AG09319 (cell line): ENCODE data around the gene SRSF11.

Source experiments
- DNase-seq: peaks from one replicate; pipeline ENCODE4 v3.0.0-alpha.2; 2010; ENCODE audit warnings: low read depth; ENCODE audit errors: extremely low read depth
- TF ChIP-seq, protein P1 (sequence below): IDR thresholded peaks from 2 replicates; pipeline ENCODE4 v1.5.1; 2011; ENCODE audit warnings: low read depth, mild to moderate bottlenecking, inconsistent platforms, low read length, moderate library complexity

Gene SRSF11

DNA sequence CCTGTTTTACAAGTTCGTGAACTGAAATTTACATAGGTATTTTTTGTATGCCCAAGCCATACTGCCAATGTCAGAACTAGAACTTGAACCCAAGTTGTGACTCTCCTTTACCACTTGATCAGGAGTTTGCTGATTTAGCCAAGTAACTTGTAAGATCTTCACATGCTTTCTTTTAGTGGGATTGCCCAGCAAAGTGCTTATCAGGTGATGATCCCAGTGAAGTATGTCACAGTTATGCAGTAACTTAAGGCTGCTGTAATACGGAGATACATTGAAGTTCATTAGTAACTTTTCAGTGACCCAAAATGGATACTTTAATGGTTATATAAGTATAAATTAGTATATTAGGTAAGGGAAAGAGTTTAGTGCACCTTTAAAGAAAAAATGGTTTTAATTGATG, 3.8 kb downstream of the SRSF11 start:
- TF ChIP-seq, protein P1, sequence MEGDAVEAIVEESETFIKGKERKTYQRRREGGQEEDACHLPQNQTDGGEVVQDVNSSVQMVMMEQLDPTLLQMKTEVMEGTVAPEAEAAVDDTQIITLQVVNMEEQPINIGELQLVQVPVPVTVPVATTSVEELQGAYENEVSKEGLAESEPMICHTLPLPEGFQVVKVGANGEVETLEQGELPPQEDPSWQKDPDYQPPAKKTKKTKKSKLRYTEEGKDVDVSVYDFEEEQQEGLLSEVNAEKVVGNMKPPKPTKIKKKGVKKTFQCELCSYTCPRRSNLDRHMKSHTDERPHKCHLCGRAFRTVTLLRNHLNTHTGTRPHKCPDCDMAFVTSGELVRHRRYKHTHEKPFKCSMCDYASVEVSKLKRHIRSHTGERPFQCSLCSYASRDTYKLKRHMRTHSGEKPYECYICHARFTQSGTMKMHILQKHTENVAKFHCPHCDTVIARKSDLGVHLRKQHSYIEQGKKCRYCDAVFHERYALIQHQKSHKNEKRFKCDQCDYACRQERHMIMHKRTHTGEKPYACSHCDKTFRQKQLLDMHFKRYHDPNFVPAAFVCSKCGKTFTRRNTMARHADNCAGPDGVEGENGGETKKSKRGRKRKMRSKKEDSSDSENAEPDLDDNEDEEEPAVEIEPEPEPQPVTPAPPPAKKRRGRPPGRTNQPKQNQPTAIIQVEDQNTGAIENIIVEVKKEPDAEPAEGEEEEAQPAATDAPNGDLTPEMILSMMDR, result no peak
- no peak for DNase-seq

DNA sequence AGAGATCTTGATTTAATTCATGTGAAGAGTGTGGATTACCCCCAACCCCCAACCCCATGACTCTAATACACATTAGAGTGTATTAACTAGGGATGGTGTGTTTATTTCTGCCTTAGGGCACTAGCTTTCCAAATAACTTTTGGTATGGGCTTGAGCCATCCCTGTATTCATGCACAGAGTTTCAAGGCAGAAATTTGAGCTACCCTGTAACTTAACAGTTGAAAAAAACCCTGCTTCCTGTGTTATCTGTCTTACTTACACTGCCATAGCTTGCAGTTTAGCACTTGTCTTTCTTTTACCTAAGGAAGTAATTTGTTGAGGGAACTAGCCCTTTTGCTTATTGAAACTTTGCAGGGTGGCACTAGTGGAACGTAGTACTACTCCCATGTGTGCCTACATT, 6.3 kb downstream of the SRSF11 start:
- TF ChIP-seq, protein P1, result no peak
- no peak for DNase-seq

DNA sequence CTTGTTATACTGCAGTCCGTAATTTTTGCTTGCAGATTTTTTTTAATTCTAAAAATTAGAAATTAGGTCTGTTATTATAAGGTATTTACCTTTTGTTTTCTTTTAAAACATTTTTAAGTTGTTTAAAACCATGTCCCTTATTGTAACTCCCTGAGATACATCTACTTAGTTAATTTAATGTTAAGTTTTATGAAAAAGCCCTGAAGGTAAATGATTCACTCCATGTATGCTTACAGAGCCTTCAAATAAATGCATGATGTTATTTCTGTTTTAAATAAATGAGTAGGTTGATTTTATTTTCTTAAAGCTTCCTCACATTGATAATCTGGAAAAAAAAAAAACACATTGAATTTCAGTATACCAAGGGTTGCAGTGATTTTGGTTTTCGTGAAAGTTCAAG, 7.5 kb downstream of the SRSF11 start:
- TF ChIP-seq, protein P1, result no peak

DNA sequence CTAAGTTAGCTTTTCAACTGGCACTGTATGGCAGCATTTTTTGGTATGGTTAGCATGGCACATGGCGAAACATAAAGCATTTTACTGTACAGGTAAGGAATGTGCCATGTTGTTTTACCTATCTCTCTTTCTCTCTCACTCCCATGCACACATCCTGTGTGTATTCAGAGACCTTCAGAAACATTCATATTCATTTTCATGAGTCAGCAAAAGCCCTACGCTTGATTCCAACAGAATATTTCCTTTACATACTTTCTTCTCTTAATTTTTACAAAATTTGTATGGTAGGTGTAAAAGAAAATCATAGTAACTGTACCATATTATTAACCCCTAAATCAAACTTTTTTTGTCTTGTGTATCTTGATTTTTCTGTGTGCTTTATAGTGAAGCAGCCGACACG, 10.3 kb downstream of the SRSF11 start:
- no peak for DNase-seq
- TF ChIP-seq, protein P1, result no peak

More for the DNA sequence above, 7.5 kb downstream of the SRSF11 start:
- DNase-seq, result no peak

DNA sequence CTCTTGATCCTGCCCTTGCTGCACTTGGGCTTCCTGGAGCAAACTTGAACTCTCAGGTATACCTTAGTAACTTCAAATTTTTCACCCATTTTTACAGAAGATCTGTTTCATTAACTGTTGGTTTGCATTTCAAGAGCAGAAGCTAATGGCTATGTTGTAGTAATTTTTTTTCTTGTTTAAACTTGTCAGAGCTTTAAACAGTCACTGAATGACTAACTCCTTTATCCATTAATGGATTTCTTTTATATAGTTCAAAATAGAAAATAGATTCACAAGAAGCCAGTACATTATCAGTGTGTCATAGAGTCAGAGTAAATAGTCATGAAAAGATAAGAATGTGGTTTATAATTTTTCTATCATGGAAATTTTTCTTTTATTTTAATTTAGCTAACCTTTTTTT, 13.6 kb downstream of the SRSF11 start:
- TF ChIP-seq, protein P1, result no peak
- DNase-seq, result no peak

DNA sequence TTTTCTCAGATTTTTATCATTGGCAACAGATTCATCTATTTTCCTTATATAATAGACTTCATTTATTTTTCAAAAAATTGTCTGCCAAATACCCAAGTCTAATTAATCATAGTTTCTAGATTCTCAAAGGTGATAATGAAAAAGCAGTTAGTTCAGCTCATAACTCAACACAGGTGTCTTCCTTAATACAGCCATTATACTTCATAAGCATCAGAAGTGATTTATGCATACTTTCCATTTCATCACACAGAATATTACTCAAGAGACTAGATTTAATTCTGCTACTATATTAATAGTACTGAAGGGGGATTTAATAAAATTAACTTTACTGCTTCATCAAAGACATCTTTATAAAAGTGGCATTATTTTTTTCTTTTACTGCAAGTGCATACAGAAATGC, 18.8 kb downstream of the SRSF11 start:
- TF ChIP-seq, protein P1, result no peak
- no peak for DNase-seq

DNA sequence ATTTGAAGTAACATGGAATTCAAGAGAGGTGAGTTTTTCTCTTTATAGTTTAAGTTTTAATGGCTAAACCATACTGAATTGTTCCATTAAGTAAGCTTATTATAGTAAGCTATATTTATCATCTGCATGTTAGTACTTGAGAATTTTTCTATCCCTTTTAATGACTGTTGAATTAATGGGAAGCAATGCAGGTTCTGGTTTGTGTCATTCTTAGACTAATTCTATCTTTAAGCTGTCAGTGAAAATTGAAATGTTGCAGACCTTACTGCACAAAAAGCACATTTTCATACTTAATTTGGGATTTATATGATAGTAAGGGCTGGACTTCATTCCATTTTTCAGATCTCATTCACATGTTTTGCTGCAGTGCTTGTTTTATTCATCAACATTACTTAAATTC, 25.9 kb downstream of the SRSF11 start:
- TF ChIP-seq, protein P1, result no peak
- DNase-seq, result no peak
